Lower leg skin (tissue), 3 donors: ENCODE data around the gene THBS2.

ENCODE experiments used
- CTCF ChIP-seq, 3 donors: fragments of 450-650 bp; IDR thresholded peaks; one replicate each; pipeline ENCODE4 v1.5.1; 2016; ENCODE audit warnings: antibody characterized with exemption in 3 of 3, mild to moderate bottlenecking in 3 of 3, moderate library complexity in 2 of 3
- POLR2A ChIP-seq, 2 donors: fragments of 450-650 bp; IDR thresholded peaks; one replicate each; pipeline ENCODE4 v1.6.1; 2016 to 2017; ENCODE audit warnings: antibody characterized with exemption in 2 of 2, mild to moderate bottlenecking in 1 of 2, moderate library complexity in 1 of 2

DNA sequence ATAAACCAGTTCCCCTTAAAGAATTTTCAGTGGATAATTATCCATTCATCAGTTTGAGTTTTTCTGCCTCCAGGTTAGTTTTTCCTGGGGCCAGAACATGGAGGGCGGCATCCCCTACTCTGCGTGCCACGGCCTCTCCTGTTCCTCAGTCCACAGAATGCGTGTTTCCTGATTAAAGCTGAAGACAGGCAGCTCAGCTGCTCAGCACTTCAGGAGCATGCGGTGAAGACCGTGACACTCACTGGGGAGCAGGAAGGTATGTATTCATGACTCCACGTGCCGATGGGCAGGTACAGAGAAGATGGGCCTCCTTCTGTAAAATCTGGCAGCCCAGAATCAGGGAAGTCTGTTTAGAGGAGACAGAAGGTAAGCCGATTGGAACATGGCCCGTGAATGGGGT lies 2.0 kb upstream of the THBS2 start:
- TF ChIP-seq CTCF (IDR thresholded peaks at IDR 0.05) (no peak), POLR2A (IDR thresholded peaks at IDR 0.05) (no peak)
